Stimulated activated CD4-positive, alpha-beta T cell treated with anti-CD3 and anti-CD28 coated beads, Interleukin-4, amount 100 ng/mL, for 1 hour (primary cell): Measurements from ENCODE around the gene LPXN.
"Not testable (repeated sequence)": the region's sequence is repeated elsewhere in the genome, so short reads cannot be mapped to it uniquely, and the experiment has no call there.

Source experiments
- DNase-seq: peaks from one replicate; pipeline ENCODE4 v3.0.0-alpha.2; 2020

Gene LPXN

DNA sequence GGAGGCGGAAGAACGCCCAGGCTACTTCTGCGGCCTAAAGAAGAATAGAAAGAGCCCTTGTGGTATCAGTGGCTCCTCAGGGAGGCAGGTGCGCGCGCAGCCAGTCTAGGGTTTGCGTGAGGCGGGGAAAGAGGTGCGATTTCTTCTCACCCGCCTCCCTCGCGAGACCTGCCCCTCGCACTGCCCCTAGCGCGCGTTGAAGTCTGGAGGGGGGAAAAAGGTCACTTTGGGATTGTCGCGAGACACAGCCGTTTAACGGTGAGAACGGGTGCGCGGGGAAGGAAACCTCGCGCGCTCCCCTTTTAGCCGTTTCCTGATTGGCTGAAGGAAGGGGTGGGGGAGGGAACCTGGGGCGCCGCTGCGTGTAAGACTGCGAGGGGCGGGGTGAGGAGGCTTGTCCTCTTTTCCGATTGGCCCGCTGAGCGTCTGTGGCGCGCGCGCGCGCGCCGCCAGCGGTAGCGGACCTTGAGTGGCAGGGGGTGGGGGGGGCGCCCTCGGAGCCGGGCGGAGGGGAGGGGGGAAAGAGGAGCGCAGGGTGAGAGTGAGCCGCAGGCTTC, 3.1 kb upstream of the LPXN start, which contains the start of gene ZFP91:
Gene ZFP91, plus strand, starts transcription at position 429 of the 557 bp plus-strand sequence. CDS start 219 bp downstream, outside the sequence.
- DNase-seq = peak; percentile 97

DNA sequence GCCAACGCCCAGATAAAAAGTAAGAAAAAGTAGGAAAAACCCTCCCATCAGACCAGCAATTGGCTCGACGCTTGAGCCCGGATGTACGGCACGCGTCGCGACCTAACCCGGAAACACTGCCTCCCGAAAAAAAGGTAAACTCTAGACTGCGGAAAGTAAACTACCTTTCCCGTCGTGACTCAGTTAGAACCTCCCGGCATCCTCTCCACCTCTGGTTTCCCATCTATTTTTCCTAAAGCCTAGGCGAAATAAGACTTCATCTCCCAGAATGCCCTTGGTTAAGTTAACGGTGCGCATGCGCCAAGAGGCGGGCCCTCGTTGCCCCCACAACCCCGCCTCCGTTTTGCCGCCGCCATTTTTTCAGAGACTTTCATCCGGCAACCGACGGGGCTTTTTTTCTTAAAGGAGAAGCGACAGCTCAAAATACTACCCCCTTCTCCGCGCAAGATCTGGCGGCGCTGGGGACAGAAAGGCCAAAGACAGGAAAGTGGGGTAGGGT, 2.5 kb upstream of the LPXN start:
- peak; percentile 91 for DNase-seq

DNA sequence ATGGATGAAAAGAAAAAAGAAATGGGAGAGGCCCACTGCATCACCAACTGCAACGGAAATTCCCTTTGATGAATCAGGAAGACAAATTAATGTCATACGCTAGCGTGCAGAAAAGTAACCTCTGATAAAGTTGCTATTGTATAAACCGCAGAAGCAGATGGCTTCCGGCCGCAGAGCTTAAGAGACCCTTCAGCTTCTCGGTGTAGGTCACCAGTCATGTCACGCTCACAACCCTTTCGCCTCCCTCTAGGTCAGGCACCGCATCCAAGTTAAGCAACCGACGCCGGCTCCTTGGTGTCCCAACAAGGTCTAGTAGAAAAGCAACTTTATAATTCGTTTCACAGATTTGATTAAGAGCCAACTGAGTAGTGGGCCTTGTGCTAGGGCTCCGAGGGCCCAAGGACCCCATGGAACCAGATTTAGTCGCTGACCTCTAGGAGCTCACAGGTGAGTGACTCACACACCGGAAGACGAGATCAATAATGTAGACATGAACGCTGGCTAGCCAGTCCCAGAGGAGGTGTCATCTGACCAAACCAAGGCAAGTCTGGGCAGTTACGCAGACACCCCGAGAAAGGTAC, 2.0 kb upstream of the LPXN start:
- peak; percentile 72 for DNase-seq

DNA sequence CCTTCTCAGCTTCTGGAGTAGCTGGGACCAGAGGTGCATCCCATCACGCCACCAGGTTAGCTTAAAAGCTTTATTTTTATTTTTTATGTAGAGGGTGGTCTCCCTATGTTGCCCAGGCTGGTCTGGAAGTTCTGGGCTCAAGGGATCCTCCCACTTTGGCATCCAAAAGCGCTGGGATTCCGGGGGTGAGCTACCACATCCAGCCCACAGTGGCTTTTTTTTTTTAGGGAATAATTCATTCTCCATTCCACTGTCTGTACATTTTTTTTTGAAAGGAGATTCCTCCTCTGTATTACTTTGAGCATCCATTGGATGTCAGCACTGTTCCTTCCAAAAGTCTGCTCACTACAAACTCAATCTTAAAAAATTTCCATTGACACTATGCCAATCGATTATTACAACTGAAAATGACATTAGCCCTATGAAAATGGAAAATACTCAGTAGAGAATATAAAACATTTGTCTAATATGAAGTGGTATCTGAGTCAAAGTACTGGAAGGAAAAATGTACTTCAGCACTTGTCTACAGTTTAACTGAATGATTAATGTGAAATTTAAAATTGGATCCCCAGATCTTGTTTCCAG, 1.3 kb upstream of the LPXN start:
- no peak for DNase-seq

DNA sequence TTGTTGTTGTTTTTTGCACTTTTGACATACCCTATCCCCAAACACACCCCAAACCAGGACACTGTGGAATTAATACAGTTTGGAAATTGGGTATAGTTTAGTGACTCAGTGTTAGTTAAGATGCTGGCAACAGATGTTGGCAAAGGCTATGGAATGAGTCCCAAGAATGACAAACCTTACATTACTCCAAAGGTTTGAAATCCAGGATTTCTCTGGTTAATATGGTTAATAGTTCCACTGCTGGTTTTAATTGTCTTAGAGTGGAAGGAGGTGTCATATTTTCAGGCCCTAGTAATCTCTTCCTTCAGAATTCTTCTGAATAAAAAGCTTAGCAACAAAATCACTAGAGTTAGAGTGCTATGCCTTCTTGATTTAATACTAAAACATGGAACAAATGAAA, 775 bp downstream of the LPXN start:
- DNase-seq = no peak

DNA sequence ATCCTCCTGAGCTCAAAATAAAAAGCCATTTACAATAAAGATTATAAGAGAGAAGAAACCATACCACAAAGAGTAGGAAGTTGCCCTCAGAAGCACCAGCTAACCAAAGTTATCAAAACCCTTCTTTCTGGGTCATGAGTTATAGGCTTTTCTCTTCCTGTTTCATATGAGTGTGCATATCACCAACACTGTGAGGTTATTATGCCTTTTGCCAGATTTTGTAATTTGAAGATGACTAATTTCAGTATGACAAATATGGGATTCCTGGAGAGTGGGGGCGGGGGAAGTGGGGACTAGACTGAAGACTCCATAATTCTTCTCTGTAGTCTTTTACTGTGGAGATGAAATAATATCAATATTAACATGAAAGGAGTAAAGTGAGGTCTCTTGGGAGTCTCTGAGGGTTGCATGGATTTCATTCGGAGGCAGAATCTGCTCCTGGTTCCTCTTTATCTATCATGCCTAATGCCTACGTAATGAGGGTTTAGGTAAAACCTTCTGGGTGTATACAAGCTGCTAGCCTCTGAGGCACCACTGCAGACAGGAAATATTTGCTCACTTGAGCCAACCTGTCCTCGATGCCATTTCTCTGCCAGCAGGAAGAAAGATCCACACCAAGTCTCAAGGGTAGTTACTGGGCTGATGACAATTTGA, 2.1 kb downstream of the LPXN start:
- peak; percentile 70 for DNase-seq

DNA sequence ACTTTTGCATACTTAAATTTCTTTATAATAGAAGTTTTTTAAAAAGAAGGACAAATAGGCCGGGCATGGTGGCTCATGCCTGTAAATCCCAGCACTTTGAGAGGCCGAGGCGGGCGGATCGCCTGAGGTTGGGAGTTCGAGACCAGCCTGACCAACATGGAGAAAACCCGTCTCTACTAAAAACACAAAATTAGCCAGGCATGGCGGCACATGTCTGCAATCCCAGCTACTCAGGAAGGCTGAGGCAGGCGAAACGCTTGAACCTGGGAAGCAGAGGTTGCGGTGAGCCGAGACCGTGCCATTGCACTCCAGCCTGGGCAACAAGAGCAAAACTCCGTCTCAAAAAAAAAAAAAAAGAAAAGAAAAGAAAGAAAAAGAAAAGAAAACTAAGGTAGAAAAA, 2.8 kb downstream of the LPXN start:
- not testable (repeated sequence) for DNase-seq

DNA sequence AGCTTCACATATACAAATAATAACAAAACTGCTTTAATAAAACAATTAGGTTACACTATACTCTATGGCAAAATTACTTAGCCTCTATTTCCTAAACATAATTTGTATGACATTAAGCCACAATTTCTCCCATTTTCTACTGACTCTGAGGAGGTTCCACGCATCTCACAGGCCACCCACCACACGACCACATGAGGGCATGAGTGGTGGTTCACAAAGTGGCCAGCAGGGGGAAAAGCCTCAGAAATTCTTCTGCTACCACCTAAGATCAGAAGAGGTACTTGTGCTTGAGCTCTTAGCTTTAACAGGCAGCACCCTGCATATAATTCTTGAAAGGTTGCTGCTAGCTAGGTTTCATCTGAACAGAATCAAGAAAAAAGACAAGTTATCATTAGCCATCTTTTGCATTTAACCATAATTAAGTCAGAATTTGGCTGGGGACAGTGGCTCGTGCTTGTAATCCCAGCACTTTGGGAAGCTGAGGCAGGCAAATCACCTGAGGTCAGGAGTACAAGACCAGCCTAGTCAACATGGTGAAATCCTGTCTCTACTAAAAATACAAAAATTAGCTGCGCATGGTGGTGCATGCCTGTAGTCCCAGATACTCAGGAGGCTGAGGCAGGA, 7.7 kb downstream of the LPXN start:
- peak; percentile 74 for DNase-seq

DNA sequence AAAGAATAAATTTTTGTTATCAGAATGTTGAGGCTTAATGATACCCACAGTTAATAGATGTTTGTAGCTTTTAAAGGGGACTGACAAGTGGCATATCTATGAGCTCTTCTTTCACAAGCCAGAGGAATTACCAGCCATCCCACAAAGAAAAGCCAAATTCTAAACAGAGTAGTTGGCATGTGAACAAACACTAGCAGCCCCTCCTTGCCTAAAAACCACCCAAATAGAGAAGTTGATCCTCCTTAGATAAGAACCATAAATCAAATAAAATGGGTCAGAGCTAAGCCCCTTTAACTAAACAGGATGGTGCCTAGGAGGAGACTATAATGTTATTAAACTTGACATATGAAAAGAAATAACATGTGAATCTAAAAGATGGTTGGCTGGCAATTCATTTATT, 11.4 kb downstream of the LPXN start:
- no peak for DNase-seq

DNA sequence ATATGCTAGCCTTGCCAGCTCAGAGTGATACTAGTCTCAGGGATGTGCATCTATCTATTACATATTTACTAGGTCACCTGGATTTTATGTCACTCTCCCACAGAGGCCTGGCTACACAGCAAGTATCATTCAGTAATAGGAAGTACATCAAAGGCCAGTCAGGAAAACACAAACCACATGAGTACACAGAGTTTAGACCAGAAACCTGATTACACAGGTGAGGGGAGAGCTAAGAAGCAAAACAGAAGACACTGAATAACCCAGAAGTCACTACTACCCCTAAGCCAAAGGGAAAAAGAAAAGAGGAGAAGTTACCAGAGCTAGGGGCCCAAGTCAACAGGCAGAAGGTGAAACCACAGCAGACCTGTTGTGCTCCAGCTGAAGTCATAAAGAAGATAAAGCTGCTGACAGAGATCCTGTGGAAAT, 13.3 kb downstream of the LPXN start:
- no peak for DNase-seq

DNA sequence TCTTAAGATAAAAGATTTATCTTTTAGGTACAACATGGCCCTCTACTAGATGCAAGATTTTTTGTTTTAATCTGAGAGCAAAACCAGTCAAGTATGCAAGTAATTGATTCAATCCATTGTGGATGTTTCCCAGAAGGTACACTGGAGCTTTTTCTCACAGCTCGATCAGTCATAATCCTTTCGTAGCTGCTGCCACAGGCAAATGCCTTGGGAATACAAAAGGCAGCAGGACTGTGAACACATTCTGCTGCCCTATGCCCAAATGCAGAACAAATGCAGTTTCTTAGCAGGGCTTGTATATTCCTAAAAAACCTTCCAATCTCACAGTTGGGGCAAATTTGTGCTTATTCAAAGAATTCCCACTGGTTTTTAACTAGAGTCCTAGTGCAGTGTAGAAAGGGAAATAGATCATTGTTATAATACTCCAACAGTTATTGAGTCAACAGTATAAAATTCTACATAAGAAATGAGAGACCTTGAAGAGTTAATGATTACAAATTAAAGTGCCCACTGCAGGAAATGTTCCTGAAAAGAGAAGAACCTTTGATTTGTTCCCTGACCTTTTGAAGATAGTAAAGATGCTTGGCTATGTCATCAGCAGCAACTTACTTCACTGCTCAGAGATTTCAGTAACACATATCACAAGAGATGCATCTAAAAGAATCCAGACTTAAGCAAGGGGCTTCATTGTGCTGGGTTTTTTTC, 14.1 kb downstream of the LPXN start:
- DNase-seq = no peak

DNA sequence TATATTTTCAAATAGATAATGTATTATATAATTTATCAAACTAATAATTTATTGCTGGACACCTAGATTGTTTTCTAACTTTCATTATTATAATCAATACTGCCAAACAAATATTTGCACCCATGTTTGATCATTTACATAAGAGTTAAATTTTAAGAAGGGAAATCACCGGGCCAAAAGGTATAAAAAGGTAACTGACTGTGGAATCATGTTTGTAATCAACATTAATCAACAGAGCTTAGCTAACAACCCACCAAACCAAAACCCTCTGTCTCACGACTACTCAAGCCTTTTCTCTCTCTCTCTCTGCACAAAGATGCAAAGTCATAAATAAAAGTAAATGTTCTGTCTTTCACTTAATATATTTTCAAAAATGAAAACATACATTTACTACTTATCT, 14.8 kb downstream of the LPXN start:
- no peak for DNase-seq

DNA sequence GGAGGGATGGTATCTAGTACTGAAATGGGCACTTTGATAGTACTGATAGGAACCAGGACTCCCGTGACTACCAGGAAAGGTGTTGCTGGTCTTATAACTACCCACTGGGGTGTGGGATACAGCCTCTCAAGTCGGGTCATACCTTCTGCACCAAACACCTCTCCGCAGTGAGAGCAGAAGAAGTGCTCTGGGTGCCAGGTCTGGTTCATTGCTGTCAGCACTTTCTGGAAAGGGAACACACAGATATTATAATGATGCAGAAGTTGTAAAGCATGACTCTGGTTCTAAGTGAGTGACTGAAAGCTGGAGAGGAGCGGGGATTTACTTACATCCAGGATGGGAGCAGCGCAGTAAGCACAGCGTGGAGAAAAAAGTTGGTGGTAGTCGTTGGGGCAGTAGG, 26.0 kb downstream of the LPXN start:
- DNase-seq = no peak

DNA sequence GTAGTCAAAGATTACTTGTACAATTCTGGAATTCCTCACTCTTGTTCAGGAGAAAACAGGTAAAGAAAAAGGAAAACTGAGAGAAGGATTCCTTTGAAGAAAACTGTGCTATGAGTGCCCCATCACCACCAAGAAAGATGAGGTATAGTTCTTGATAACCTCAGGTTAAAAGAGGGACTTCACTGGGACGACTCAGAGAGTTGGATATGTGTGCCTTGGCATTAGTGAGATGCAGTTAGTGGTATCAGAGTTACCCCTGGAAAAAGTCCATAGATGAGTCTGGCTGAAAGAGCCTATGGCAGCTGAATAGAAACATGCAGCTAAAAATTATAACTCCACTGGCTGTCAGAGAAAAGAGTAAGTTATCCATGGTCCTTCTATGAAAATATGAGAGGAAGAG, 28.8 kb downstream of the LPXN start:
- DNase-seq = no peak

DNA sequence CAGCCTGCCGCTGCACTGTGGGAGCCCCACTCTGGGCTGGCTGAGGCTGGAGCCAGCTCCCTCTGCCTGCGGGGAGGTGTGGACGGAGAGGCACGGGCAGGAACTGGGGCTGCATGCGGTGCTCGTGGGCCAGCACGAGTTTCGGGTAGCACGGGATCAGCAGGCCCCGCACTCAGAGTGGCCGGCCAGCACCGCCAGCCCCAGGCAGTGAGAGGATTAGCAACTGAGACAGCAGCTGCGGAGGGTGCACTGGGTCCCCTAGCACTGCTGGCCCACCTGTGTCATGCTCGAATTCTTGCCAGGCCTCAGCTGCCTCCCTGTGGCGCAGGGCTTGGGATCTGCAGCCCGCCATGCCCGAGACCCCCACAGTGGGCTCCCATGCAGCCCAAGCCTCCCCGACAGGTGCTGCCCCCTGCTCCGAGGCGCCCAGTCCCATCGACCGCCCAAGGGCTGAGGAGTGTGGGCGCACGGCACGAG, 43.8 kb downstream of the LPXN start:
- no peak for DNase-seq

DNA sequence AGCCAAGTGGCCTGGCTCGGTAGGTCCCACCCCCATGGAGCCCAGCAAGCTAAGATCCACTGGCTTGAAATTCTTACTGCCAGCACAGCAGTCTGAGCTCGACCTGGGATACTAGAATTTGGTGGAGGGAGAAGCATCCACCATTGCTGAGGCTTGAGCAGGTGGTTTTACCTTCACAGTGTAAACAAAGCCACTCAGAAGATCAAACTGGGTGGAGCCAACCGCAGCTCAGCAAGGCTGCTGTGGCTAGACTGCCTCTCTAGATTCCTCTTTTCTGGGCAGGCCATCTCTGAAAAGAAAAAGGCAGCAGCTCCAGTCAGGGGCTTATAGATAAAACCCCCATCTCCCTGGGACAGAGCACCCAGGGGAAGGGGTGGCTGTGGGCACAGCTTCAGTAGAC, 45.4 kb downstream of the LPXN start:
- no peak for DNase-seq

DNA sequence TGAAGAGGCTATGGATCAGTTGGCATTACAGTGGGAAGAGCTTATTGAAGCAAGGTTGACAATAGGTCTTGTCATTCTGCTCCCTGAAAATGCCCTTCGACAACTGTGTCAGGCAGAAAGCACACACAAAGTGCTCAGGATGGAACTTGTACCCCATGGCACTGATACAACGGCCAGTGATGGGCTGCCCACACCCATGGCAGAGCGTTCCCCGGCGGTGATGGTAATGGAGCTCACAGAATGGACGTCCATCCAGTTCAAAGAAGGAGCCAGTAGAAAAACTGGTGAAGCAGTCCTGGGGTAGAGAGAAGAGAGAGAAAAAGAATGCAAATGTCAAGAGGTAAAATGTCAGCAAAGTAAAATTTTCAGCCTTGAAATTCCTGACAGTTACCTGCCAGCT, 48.2 kb downstream of the LPXN start:
- DNase-seq = no peak

DNA sequence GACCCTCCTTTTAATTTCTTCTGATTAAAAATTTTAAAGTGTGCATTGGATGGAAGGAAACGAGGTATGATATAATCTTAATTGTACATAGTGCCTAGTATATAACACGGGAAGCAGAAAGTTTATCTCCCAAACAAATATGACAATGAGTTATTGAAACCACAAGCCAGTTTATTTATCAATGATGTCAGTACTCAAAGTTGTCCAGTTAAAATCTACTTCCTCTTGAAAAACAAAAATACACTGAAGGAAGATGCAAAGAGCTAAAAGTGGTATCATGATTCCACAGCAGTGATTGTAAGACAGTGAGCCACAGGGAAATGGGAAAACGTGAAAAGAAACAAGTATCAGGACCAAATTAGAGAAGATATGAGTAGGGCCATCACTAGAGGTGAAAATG, 48.9 kb downstream of the LPXN start:
- DNase-seq = no peak

DNA sequence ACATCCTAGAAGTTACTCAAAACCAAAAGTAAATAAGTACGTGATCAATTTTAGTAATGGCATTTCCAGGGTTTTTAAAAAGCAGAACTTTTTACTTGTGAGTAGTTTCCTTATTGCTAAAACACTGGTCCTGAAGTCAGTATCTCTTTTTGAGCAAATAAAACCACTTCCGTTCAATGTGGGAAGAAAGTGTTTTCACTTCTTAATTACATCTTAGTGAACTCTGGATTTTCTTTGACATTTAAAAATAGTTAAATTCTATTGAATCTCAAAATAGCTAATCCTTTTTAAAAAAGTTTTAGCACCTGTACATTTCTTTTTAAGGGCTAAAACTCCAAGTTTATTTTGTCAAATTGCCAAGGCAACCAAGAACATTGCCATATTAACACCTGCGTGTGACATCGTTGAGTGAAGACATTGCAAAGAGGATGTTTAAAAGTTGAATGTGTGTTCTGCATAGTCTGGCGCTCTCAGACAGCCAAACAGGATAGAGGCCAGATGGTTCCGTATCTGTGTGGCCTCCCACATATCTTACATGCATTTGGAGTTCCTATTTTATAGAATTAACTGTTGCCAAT, 50.5 kb downstream of the LPXN start:
- DNase-seq = peak; percentile 9

DNA sequence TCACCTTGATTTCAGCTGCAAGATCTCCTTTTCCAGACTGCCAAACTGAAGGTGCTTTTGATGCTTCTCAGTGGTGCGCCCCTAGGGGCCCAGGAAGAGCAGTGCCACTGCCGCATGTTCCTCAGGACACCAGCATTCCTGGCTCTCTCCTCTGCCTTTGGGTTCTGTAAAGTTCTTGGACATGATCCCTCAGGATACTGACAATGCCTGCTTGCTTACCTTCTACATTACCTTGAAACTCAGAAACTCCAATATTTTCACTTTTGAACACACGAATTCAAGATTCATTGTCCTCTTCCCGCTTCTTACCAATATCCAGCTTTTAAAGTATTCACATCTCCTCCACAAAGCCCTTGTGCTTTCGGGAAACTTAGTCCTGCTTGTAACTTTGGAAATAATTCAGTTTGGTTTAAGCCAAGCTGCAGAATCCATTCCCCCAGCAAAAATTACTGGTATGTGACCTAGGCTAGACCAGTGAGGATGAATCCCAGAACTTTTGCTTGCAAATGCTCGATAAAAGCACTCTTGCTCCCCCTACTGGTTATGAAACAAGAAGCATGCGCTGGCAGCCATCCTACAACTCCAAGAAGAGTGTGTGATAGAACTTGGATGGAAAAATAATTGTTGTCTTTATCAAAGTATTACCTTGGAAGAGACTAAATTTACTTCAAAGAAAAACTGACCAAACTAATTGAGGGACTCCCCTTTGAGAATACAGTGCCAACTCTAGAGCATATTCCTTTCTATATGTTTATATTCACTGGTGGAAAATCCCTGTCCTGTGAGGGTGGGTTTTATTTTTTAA, 51.2 kb downstream of the LPXN start:
- peak; percentile 39 for DNase-seq

DNA sequence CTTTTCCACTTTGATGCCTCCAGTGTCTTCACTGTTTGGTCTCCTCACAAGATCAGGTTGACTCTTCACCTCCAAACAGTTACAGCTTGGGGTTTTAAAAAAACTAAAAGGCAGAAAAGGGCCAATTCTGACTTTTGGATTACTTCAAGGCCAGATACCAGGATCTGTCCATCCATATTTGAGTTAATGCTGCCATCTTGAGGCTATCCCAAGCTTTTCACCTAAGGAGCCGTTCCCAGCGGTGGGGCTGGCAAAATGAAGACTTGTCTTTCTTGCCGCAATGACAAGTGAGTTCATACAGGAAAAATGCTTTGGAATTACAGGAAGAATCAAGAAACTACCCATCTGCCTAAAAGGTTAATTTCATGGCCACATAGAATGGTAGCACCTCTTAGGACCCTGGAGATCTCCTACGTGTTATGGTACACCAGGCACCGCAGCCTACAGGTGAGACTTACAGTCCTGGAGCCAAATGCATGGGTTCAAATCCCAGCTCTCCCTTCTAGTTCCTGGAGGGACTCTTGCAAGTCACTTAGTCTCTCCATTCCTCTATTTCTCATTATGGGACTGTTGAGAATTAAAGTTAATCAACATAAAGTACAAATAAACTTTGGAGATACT, 61.8 kb downstream of the LPXN start:
- DNase-seq = no peak
